SU-DHL-6 (cell line): Measurements from ENCODE around the gene PSME3IP1.
"Not testable (repeated sequence)": the region's sequence is repeated elsewhere in the genome, so short reads cannot be mapped to it uniquely, and the experiment has no call there.

Experiments used
- H2AFZ ChIP-seq: fragments of 200-600 bp; sonication (generic); 2 replicates; pipeline ENCODE4 v1.6.1; 2014; ENCODE audit warnings: low read depth, mild to moderate bottlenecking, moderate library complexity, mixed read lengths, antibody characterized with exemption, low read length; ENCODE audit not compliant: severe bottlenecking
- H3F3A ChIP-seq: fragments of 200-600 bp; shearing (Covaris generic); 2 replicates; pipeline ENCODE4 v1.6.0; 2016; ENCODE audit warnings: antibody characterized with exemption, mild to moderate bottlenecking; ENCODE audit not compliant: insufficient read depth
- H3K27ac ChIP-seq: fragments of 200-600 bp; sonication (generic); 2 replicates; pipeline ENCODE4 v1.5.1; 2016; ENCODE audit warnings: low read depth, mild to moderate bottlenecking, low read length, moderate library complexity, mixed read lengths
- H3K27me3 ChIP-seq: fragments of 200-600 bp; sonication (generic), shearing (Covaris generic); 2 replicates; pipeline ENCODE4 v1.6.0; 2014; ENCODE audit warnings: mild to moderate bottlenecking, low read length
- H3K36me3 ChIP-seq: fragments of 200-600 bp; sonication (generic); 2 replicates; pipeline ENCODE4 v1.6.1; 2014; ENCODE audit warnings: mild to moderate bottlenecking, low read length, mixed read lengths
- H3K4me2 ChIP-seq: fragments of 300-600, 200-600 bp; shearing (Covaris generic), sonication (generic); 2 replicates; pipeline ENCODE4 v1.6.0; 2014; ENCODE audit warnings: low read length, low read depth, mild to moderate bottlenecking; ENCODE audit not compliant: poor library complexity, severe bottlenecking
- H3K4me3 ChIP-seq: fragments of 200-600 bp; sonication (generic); 2 replicates; pipeline ENCODE4 v1.5.1; 2014; ENCODE audit warnings: antibody characterized with exemption, low read length, mild to moderate bottlenecking, mixed read lengths; ENCODE audit not compliant: insufficient read depth, poor library complexity, severe bottlenecking
- H3K79me2 ChIP-seq: fragments of 200-600 bp; sonication (generic); 2 replicates; pipeline ENCODE4 v1.6.1; 2014; ENCODE audit warnings: mild to moderate bottlenecking, low read length, moderate library complexity; ENCODE audit not compliant: insufficient read depth
- H3K9ac ChIP-seq: fragments of 200-600 bp; sonication (generic); 2 replicates; pipeline ENCODE4 v1.7.0; 2014; ENCODE audit warnings: mild to moderate bottlenecking, low read length
- H3K9me2 ChIP-seq: fragments of 200-600 bp; sonication (generic); replicated peaks from 2 replicates; pipeline ENCODE4 v1.6.1; 2014; ENCODE audit warnings: low read length; ENCODE audit not compliant: insufficient read depth
- H3K9me3 ChIP-seq: fragments of 200-600 bp; sonication (generic); 2 replicates; pipeline ENCODE4 v1.6.1; 2014; ENCODE audit warnings: low read length, mixed read lengths; ENCODE audit not compliant: insufficient read depth
- H4K20me1 ChIP-seq: fragments of 200-600 bp; sonication (generic); 2 replicates; pipeline ENCODE4 v1.6.1; 2014; ENCODE audit warnings: low read depth, mild to moderate bottlenecking, antibody characterized with exemption, low read length, moderate library complexity, mixed read lengths
- CTCF ChIP-seq: fragments of 200-600 bp; sonication (generic); IDR thresholded peaks from one replicate; pipeline ENCODE4 v1.5.1; 2017; ENCODE audit warnings: antibody characterized with exemption, mild to moderate bottlenecking, low read length, moderate library complexity; ENCODE audit not compliant: insufficient read depth, poor library complexity, severe bottlenecking
- EZH2phosphoT487 ChIP-seq: fragments of 200-600 bp; sonication (generic), shearing (Covaris generic); conservative IDR thresholded peaks from 2 replicates; pipeline ENCODE4 v1.6.1; 2018; ENCODE audit warnings: mild to moderate bottlenecking, antibody characterized with exemption, low read length, moderate library complexity, mixed read lengths

The PSME3IP1 gene

GRCh38 chr16:57110937-57111336 is 74.9 kb downstream of the PSME3IP1 start:
- H3K36me3 ChIP-seq = no peaks in the 10 kb centered on the region
- no peaks in the 10 kb centered on the region for H3K79me2 ChIP-seq
- H3K9ac ChIP-seq = no peak overlapping the region
- H3K27me3 ChIP-seq = no peaks in the 10 kb centered on the region
- H3K27ac ChIP-seq = no peak overlapping the region
- H4K20me1 ChIP-seq = no peaks in the 10 kb centered on the region
- H3F3A ChIP-seq = no peaks in the 10 kb centered on the region
- no peak overlapping the region for H2AFZ ChIP-seq
- TF ChIP-seq CTCF (no peak), EZH2phosphoT487 (no peak)
- H3K4me2 ChIP-seq = no peak overlapping the region
- no peaks in the 10 kb centered on the region for H3K9me2 ChIP-seq
- H3K4me3 ChIP-seq = no peak overlapping the region
- no peaks in the 10 kb centered on the region for H3K9me3 ChIP-seq

- H3K4me2 ChIP-seq, H2AFZ ChIP-seq, H3K4me3 ChIP-seq, H3K27ac ChIP-seq, H3K9me3 ChIP-seq, H3K9ac ChIP-seq, H3K27me3 ChIP-seq, H3F3A ChIP-seq, H3K79me2 ChIP-seq, H4K20me1 ChIP-seq, H3K9me2 ChIP-seq, H3K36me3 ChIP-seq: not testable (repeated sequence)
Measured at GRCh38 chr16:57109259-57110105, 76.4 kb downstream of the PSME3IP1 start.

GRCh38 chr16:57108432-57108831 is 77.4 kb downstream of the PSME3IP1 start:
- Histone ChIP-seq H3K4me2 (no peak overlapping the region), H3F3A (no peaks in the 10 kb centered on the region), H3K4me3 (no peak overlapping the region), H3K27me3 (no peaks in the 10 kb centered on the region), H4K20me1 (no peaks in the 10 kb centered on the region), H3K27ac (no peak overlapping the region), H3K9ac (no peak overlapping the region), H3K9me2 (no peaks in the 10 kb centered on the region), H3K9me3 (no peaks in the 10 kb centered on the region), H2AFZ (no peak overlapping the region), H3K36me3 (no peaks in the 10 kb centered on the region), H3K79me2 (no peaks in the 10 kb centered on the region)
- TF ChIP-seq CTCF = no peak
- TF ChIP-seq EZH2phosphoT487 = no peak

GRCh38 chr16:57107321-57107922 is 78.4 kb downstream of the PSME3IP1 start:
- Histone ChIP-seq H3K27ac (no peak overlapping the region), H3K4me3 (no peak overlapping the region), H4K20me1 (no peaks in the 10 kb centered on the region), H3K36me3 (no peaks in the 10 kb centered on the region), H3K79me2 (no peaks in the 10 kb centered on the region), H3K4me2 (no peak overlapping the region), H3K27me3 (no peaks in the 10 kb centered on the region), H2AFZ (no peak overlapping the region), H3K9me2 (no peaks in the 10 kb centered on the region), H3K9me3 (no peaks in the 10 kb centered on the region), H3K9ac (no peak overlapping the region), H3F3A (no peaks in the 10 kb centered on the region)
- TF ChIP-seq EZH2phosphoT487 (no peak), CTCF (no peak)
